ENCODE data around the gene PALMD.
A peak's percentile ranks its signal among the peaks of the same experiment; 100 is the strongest.

DNA sequence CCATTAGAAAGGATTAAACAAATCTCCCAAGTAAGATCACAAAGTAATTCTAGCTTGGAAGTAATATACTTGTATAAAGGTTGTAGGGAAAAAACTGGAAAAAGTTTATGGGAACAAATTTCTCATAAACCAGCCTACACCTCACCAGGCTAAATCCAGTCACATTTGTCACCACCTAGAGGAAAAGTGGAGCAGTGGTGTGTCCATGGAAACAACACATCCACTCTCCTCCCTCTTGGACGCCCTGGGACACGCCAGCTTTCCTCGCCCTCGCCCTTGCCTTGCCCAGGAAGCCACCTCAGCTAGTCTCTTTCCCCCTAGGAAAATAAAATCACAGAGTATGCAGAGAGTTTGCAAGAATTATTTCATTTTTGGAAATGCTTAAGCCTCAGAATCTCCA, 2.2 kb downstream of the PALMD start:
- TF ChIP-seq, protein P1, sequence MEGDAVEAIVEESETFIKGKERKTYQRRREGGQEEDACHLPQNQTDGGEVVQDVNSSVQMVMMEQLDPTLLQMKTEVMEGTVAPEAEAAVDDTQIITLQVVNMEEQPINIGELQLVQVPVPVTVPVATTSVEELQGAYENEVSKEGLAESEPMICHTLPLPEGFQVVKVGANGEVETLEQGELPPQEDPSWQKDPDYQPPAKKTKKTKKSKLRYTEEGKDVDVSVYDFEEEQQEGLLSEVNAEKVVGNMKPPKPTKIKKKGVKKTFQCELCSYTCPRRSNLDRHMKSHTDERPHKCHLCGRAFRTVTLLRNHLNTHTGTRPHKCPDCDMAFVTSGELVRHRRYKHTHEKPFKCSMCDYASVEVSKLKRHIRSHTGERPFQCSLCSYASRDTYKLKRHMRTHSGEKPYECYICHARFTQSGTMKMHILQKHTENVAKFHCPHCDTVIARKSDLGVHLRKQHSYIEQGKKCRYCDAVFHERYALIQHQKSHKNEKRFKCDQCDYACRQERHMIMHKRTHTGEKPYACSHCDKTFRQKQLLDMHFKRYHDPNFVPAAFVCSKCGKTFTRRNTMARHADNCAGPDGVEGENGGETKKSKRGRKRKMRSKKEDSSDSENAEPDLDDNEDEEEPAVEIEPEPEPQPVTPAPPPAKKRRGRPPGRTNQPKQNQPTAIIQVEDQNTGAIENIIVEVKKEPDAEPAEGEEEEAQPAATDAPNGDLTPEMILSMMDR (IDR thresholded peaks at IDR 0.05): peak; percentile 30; the same call in 1 of the 2 replicates
- TF ChIP-seq TCF7L2 (IDR thresholded peaks at IDR 0.05; ENCODE audit: low read depth, low read length) (no peak), POLR2AphosphoS5 (IDR thresholded peaks at IDR 0.05; ENCODE audit: low read depth, low read length) (no peak), SIN3A (IDR thresholded peaks at IDR 0.05; ENCODE audit: borderline replicate concordance, insufficient read depth, low read depth, low read length) (no peak)
- TF ChIP-seq, protein P2, sequence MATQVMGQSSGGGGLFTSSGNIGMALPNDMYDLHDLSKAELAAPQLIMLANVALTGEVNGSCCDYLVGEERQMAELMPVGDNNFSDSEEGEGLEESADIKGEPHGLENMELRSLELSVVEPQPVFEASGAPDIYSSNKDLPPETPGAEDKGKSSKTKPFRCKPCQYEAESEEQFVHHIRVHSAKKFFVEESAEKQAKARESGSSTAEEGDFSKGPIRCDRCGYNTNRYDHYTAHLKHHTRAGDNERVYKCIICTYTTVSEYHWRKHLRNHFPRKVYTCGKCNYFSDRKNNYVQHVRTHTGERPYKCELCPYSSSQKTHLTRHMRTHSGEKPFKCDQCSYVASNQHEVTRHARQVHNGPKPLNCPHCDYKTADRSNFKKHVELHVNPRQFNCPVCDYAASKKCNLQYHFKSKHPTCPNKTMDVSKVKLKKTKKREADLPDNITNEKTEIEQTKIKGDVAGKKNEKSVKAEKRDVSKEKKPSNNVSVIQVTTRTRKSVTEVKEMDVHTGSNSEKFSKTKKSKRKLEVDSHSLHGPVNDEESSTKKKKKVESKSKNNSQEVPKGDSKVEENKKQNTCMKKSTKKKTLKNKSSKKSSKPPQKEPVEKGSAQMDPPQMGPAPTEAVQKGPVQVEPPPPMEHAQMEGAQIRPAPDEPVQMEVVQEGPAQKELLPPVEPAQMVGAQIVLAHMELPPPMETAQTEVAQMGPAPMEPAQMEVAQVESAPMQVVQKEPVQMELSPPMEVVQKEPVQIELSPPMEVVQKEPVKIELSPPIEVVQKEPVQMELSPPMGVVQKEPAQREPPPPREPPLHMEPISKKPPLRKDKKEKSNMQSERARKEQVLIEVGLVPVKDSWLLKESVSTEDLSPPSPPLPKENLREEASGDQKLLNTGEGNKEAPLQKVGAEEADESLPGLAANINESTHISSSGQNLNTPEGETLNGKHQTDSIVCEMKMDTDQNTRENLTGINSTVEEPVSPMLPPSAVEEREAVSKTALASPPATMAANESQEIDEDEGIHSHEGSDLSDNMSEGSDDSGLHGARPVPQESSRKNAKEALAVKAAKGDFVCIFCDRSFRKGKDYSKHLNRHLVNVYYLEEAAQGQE (IDR thresholded peaks at IDR 0.05; ENCODE audit: insufficient read depth in 1 of 2, low read depth in 2 of 2, low read length in 1 of 2): no peak

Measured in Panc1 (cell line).